Activated T-cell treated with anti-CD3 and anti-CD28 coated beads, Interleukin-2, amount 50 U/mL, for 1 hour (primary cell): ENCODE measurements around the gene DNAL1.

ENCODE experiments used
- DNase-seq: peaks from one replicate; pipeline ENCODE4 v3.0.0-alpha.2; 2020

Gene DNAL1

GRCh38 chr14:73744874-73745529, 100.2 kb downstream of the DNAL1 start:
- peak; percentile 57 for DNase-seq

- DNase-seq = no peak
Measured at GRCh38 chr14:73745571-73746519, 101.1 kb downstream of the DNAL1 start.

DNA sequence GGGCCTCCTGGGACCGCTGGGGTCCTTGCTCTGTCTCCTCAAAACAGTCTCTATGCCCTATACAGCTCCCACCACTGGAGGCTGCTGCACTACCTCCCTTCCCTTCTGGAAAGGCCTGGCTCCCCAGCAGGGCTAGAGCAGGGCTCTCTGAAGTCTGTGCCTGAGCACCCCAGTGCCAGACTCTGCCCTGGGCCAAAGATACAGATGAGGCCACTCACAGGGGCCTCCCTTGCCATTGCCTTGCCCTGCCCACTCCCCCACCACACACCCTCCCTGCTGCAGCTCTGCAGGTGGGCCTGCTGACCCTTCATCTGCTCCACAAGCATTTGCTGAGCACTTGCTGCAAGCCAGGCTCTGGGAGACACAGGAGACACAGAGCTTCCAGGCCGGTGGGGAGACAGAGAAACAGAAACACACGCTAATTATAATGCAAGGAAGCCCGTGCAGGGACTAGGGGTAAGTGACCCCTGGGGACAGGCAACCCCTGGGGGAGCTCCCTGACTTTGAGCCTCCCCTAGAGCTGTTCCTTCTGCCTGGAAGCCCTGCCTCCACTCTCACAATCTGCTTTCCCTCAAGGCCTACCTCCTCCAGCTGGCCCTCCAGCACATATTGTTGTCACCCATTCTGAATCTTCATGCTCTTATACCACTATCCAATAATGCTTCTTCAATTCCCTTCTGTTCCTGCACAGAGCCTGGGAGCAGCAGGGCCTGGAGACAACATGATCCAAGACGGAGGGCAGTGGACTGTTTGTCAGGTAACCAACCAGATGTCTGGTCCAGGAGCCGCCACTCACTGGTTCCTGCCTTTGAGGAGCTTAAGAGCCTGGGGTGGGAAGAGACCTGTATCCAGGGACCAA, 102.0 kb downstream of the DNAL1 start:
- DNase-seq = no peak

DNA sequence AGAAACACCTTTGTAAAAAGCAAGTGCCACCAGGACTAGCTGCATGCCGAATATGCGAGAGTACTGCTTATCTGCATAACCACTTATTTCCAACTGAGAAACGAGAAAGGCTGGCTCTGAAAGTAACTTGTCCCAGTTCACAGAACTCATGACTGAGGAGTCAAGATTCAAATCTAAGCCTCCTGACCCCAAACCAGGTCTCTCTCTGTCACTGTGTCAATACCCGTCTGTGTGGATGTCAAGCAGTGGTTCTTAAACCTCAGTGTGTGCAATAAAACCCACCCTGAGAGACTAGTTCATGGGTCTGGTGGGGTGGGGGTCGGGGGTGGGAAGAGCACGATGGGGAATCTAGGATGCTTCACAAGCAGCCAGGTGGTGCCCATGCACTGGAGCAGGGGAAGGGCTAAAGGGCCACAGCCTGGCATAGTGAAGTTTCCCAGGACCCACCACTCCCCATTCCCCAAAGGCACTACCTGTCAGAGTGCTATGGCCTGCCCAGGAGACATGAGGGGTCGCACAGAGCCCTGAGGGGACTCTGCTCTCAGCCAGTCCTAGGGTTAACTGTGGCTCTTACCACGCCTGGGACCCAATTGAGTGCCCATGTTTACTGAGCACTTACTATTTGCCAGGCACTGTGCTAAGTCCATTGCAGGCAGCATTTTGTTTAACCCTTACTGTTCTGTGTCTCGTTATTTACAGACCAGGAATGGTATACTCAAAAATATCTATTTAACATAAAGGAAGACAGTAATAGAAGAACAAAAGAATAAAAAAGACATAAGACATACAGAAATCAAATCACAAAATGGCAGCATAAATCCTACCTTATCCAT, 102.8 kb downstream of the DNAL1 start:
- no peak for DNase-seq

DNA sequence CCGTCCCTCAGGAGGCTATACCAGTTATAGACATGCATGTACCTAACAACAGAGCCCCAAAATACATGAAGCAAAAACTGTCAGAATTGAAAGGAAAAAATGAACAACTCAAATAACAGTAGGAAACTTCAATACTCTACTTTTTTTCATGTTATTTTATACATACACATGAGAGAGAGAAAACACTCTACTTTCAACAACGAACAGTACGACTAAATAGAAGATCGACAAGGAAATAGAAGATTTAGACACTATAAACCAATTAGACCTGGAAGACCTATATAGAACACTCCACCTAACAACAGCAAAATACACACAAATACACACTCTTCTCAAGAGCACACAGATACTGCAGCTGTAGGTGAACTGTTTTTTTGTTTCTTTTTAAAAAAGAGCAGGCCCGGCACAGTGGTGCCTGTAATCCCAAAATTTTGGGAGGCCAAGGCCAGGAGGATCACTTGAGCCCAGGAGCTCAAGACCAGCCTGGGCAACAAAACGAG, 104.1 kb downstream of the DNAL1 start:
- no peak for DNase-seq

GRCh38 chr14:73749706-73750530, 105.1 kb downstream of the DNAL1 start:
- no peak for DNase-seq

DNA sequence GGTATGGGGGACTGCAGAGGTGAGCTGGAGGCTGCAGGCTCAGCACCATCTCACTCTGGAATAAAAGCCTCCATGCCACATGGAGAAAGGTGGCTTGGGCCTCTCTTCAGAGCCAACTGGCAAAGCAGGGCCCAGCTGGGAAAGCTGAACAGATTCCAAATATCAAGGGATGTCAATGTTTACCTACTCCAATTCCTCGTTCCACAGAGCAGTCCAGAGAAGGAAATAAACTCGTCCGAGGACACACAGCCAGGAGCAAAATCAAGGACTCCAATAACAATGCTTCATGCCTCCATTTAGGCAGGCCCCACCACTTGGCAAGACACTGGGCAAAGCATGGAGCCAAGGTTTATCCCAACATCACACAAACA, 105.7 kb downstream of the DNAL1 start:
- DNase-seq = no peak

GRCh38 chr14:73751157-73751691, 106.4 kb downstream of the DNAL1 start:
- DNase-seq = no peak

DNA sequence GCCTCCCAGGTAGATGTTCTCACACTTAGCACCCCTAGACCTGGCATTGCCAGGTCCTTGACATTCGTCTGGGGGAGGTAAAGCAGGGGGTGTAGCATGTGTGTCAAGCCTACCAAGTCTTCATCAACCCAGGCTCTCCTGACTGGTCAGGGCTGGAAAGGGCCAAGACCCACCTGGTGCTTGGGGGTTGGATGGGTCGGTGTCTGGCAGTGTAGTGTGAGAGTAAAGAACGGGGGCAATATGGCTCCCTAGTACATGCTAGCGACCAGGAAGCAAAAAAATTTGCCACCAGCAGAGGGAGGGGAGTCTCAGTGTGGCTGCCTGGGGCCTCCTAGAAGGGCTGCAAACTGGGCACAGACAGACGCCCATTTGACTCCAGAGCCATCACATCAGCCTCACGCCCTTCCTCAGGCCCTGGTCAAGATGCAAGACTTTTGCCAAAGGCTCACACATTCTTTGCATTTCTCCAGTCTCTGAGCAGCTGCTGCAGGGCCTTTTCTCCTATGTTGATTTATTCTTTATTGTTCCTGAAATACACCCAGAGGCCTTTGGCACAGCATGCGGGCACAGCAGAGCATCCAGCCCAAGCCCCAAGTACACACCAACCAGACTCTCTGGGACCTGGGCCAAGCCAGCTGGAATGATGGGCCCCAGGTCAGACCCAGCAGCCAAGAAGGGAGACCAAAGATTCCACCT, 107.7 kb downstream of the DNAL1 start:
- DNase-seq = peak; percentile 56
